Endothelial cell of umbilical vein (primary cell): ENCODE data around the gene TECTA.

Source experiments
- POLR2A ChIP-seq: IDR thresholded peaks from 2 replicates; pipeline ENCODE4 v1.6.1; 2012; ENCODE audit warnings: low read depth, mild to moderate bottlenecking, control low read depth, low read length
- TF ChIP-seq, protein P1 (sequence below), 2 donors: IDR thresholded peaks; 1 replicate in 1 of 2; 2 replicates in 1 of 2; pipeline ENCODE4 v1.5.1; 2011; ENCODE audit warnings: low read length in 2 of 2, mild to moderate bottlenecking in 2 of 2, moderate library complexity in 2 of 2, control low read depth in 1 of 2, inconsistent platforms in 1 of 2, low read depth in 1 of 2; ENCODE audit not compliant: insufficient read depth in 1 of 2; ENCODE audit errors: extremely low read depth in 1 of 2

DNA sequence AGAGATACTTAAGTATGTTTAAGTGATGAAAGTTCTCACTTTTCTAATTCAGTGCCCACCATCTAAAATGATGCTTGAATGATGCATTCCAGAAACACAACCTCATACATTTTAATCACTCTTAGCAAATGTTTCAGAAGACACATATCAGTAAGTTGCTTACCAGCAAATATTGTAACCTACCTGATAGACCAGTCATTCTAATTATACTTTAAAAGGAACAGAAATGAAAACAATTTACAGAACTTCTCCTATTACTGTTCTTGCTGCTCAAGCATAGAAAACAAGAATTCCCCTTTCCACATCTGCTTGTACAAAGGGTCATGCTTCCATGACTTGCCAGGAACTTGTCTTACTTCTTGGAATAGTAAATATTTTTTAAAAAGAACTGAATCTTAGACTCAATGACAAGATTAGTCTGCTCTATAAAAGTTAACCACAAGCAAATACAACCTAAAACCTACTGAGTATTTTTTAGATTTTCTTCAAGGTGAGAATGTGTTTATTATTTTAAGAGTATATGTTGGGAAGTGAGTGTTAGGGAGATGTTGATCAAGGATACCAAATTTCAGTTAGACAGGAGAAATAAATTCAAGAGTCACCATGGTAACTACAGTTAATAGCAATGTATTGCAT is 109.5 kb downstream of the TECTA start:
- TF ChIP-seq, protein P1, sequence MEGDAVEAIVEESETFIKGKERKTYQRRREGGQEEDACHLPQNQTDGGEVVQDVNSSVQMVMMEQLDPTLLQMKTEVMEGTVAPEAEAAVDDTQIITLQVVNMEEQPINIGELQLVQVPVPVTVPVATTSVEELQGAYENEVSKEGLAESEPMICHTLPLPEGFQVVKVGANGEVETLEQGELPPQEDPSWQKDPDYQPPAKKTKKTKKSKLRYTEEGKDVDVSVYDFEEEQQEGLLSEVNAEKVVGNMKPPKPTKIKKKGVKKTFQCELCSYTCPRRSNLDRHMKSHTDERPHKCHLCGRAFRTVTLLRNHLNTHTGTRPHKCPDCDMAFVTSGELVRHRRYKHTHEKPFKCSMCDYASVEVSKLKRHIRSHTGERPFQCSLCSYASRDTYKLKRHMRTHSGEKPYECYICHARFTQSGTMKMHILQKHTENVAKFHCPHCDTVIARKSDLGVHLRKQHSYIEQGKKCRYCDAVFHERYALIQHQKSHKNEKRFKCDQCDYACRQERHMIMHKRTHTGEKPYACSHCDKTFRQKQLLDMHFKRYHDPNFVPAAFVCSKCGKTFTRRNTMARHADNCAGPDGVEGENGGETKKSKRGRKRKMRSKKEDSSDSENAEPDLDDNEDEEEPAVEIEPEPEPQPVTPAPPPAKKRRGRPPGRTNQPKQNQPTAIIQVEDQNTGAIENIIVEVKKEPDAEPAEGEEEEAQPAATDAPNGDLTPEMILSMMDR (IDR thresholded peaks at IDR 0.05; ENCODE audit: extremely low read depth in 1 of 2, insufficient read depth in 1 of 2, low read depth in 1 of 2, low read length in 2 of 2), result no peak
- TF ChIP-seq POLR2A, result no peak
